Aorta (tissue), 5 donors: ENCODE measurements around the gene TEDC1. TPM values are rescaled to one million over a fixed set of nuclear protein-coding genes. Genes with fewer than 3 reads are reported as not detected.

Experiments
- ATAC-seq: fragments of 200-7000 bp; cut with Tn5 transposase; one replicate; pipeline ENCODE4 v1.9.1; 2022; ENCODE audit warnings: moderate library complexity; ENCODE audit not compliant: low FRiP score
- DNase-seq, 2 donors: peaks; one replicate each; pipeline ENCODE4 v3.0.0-alpha.2; 2020
- H3K27ac ChIP-seq, 2 donors: one replicate each; pipeline ENCODE4 v1.5.1; 2013; ENCODE audit warnings: low read length in 2 of 2, mild to moderate bottlenecking in 2 of 2, moderate library complexity in 2 of 2, control low read depth in 1 of 2, inconsistent platforms in 1 of 2, low read depth in 1 of 2
- H3K27me3 ChIP-seq, 2 donors: one replicate each; pipeline ENCODE4 v1.6.1; 2013; ENCODE audit warnings: control low read depth in 1 of 2, low read length in 1 of 2, mild to moderate bottlenecking in 1 of 2, moderate library complexity in 1 of 2; ENCODE audit not compliant: insufficient read depth in 2 of 2, control insufficient read depth in 1 of 2
- H3K36me3 ChIP-seq, 2 donors: one replicate each; pipeline ENCODE4 v1.6.1; 2013; ENCODE audit warnings: control low read depth in 1 of 2, low read length in 1 of 2, mild to moderate bottlenecking in 1 of 2; ENCODE audit not compliant: insufficient read depth in 2 of 2, control insufficient read depth in 1 of 2
- H3K4me1 ChIP-seq, 2 donors: one replicate each; pipeline ENCODE4 v1.6.1; 2013; ENCODE audit warnings: low read length in 2 of 2, control low read depth in 1 of 2, mild to moderate bottlenecking in 1 of 2, moderate library complexity in 1 of 2; ENCODE audit not compliant: insufficient read depth in 2 of 2, control insufficient read depth in 1 of 2
- H3K4me3 ChIP-seq, 2 donors: one replicate each; pipeline ENCODE4 v1.5.1; 2013; ENCODE audit warnings: low read length in 2 of 2, control low read depth in 1 of 2, mild to moderate bottlenecking in 1 of 2
- H3K9me3 ChIP-seq: one replicate; pipeline ENCODE4 v1.6.1; 2013; ENCODE audit warnings: mild to moderate bottlenecking, low read length; ENCODE audit not compliant: control insufficient read depth
- WGBS, 2 donors: extraction: QIAGEN DNeasy Blood & Tissue Kit; methylation state at CpG; one replicate each; pipeline ENCODE4 v1.1.7; 2013; 5-methylcytosine and 5-hydroxymethylcytosine counted together
- intact Hi-C, 2 donors: fragments of 100-400 bp; cut with DNase I; formaldehyde crosslinking; loops; one replicate each; pipeline versions ENCODE4 v1.14.2 to v1.15.0; 2022
- polyA plus RNA-seq, 2 donors: library from polyadenylated mRNA; stranded (reverse); fragments of 200-250 nt; gene quantifications; one replicate each; pipeline ENCODE4 v1.2.3, GENCODE V29; 2013
- total RNA-seq, 2 donors: library from RNA; stranded (reverse); fragmentation: NEBNext Ultra II Directional; extraction: Animal tissue kit (Norgen Biotek cat#: 25700); gene quantifications; one replicate each; pipeline ENCODE4 v1.2.1, GENCODE V29; 2021
- donor health status: healthy with polysubstance abuse.
- donor health status: Bipolar disorder and iron deficiency.
- donor health status: DM: no; HTN: no; CAD: no.
- donor health status: DM: no; HTN: no; CAD: no.
- donor health status: DM: yes; HTN: yes; CAD: no.

TEDC1 gene
- total and polyA plus RNA-seq, 4 donors, result 8.6 to 33.8 (median 20.1) TPM

- DNase-seq, result no peak
- H3K27ac ChIP-seq, result no peak overlapping the region
- no peaks in the 10 kb centered on the region for H3K9me3 ChIP-seq
- no peaks in the 10 kb centered on the region for H3K4me1 ChIP-seq
- intact Hi-C loops, result no loop called here
- no peaks in the 10 kb centered on the region for H3K27me3 ChIP-seq
- H3K4me3 ChIP-seq, result no peak overlapping the region
- H3K36me3 ChIP-seq, result no peaks in the 10 kb centered on the region
- 79% methylated on average over 34 of the region's 34 CpGs for WGBS, 2 donors
- ATAC-seq, result no peak
Measured at GRCh38 chr14:105470350-105471296, 20.4 kb upstream of the TEDC1 start.

- Histone ChIP-seq H3K9me3 (no peaks in the 10 kb centered on the region), H3K27ac (no peak overlapping the region), H3K4me3 (no peak overlapping the region), H3K36me3 (no peaks in the 10 kb centered on the region), H3K27me3 (no peaks in the 10 kb centered on the region), H3K4me1 (no peaks in the 10 kb centered on the region)
- DNase-seq, result no peak
- 39 to 42% methylated on average over 15 to 19 of the region's 19 CpGs for WGBS, 2 donors
- intact Hi-C loops, result no loop called here
- ATAC-seq, result no peak
Measured at GRCh38 chr14:105471297-105471821, 19.7 kb upstream of the TEDC1 start.

- no peaks in the 10 kb centered on the region for H3K27me3 ChIP-seq
- no peaks in the 10 kb centered on the region for H3K36me3 ChIP-seq
- no peak overlapping the region for H3K4me3 ChIP-seq
- 53 to 59% methylated on average over 8 of the region's 8 CpGs for WGBS, 2 donors
- intact Hi-C loops, result no loop called here
- peak overlapping the region in 1 of 2 donors; percentile 81 for H3K27ac ChIP-seq
- no peak for ATAC-seq
- DNase-seq, result no peak
- no peaks in the 10 kb centered on the region for H3K9me3 ChIP-seq
- H3K4me1 ChIP-seq, result no peaks in the 10 kb centered on the region
Measured at GRCh38 chr14:105471823-105472485, 19.1 kb upstream of the TEDC1 start.

GRCh38 chr14:105472486-105472991 lies 18.5 kb upstream of the TEDC1 start:
- 10 to 15% methylated on average over 12 of the region's 12 CpGs for whole genome bisulfite sequencing, 2 donors
- Histone ChIP-seq H3K27ac (peak overlapping the region; percentile 8 to 81), H3K9me3 (no peaks in the 10 kb centered on the region), H3K27me3 (no peaks in the 10 kb centered on the region), H3K36me3 (no peaks in the 10 kb centered on the region), H3K4me3 (no peak overlapping the region), H3K4me1 (no peaks in the 10 kb centered on the region)
- DNase-seq, result peak; percentile 71 to 91
- intact Hi-C loops, result no loop called here
- peak; percentile 0 for ATAC-seq

GRCh38 chr14:105473033-105473676 lies 17.9 kb upstream of the TEDC1 start:
- DNase-seq (peak; percentile 81 to 92), ATAC-seq (peak; percentile 2)
- 1 to 3% methylated on average over 7 of the region's 7 CpGs for WGBS, 2 donors
- intact Hi-C loops, result no loop called here
- Histone ChIP-seq H3K27ac (peak overlapping the region; percentile 8 to 81), H3K36me3 (no peaks in the 10 kb centered on the region), H3K27me3 (no peaks in the 10 kb centered on the region), H3K9me3 (no peaks in the 10 kb centered on the region), H3K4me3 (no peak overlapping the region), H3K4me1 (no peaks in the 10 kb centered on the region)

- peak overlapping the region; percentile 44 to 75 for H3K27ac ChIP-seq
- H3K4me1 ChIP-seq, result no peaks in the 10 kb centered on the region
- no peaks in the 10 kb centered on the region for H3K9me3 ChIP-seq
- H3K27me3 ChIP-seq, result no peaks in the 10 kb centered on the region
- intact Hi-C loops, result no loop called here
- H3K4me3 ChIP-seq, result peak overlapping the region; percentile 79 to 84
- 1 to 2% methylated on average over 47 to 60 of the region's 60 CpGs for WGBS, 2 donors
- no peaks in the 10 kb centered on the region for H3K36me3 ChIP-seq
- DNase-seq, result peak; percentile 96 to 99
- ATAC-seq, result peak; percentile 76
Measured at GRCh38 chr14:105473677-105474482, 17.2 kb upstream of the TEDC1 start.

- H3K9me3 ChIP-seq, result no peaks in the 10 kb centered on the region
- peak; percentile 3 for ATAC-seq
- no peaks in the 10 kb centered on the region for H3K27me3 ChIP-seq
- WGBS, 2 donors, result 1% methylated on average over 55 to 118 of the region's 118 CpGs
- intact Hi-C loops, result no loop called here
- DNase-seq, result peak in 1 of 2 donors; percentile 68
- H3K36me3 ChIP-seq, result no peaks in the 10 kb centered on the region
- peak within 1 kb of the TSS; percentile 79 to 84 for H3K4me3 ChIP-seq
- H3K4me1 ChIP-seq, result no peaks in the 10 kb centered on the region
- peak within 1 kb of the TSS; percentile 77 to 78 for H3K27ac ChIP-seq
Measured at GRCh38 chr14:105474483-105475268, 16.4 kb upstream of the TEDC1 start, which contains the start of gene CRIP2. Gene CRIP2 (plus strand): TSS chr14:105474821. CDS start chr14:105474863, 42 bp downstream.
